Right atrium auricular region (tissue), 2 donors: ENCODE data around the gene NTSR1. TPM values are rescaled to one million over a fixed set of nuclear protein-coding genes. Genes with fewer than 3 reads are reported as not detected.

Experiments used
- DNase-seq: peaks from one replicate; pipeline ENCODE4 v3.0.0-alpha.2; 2019; ENCODE audit warnings: low spot score
- H3K27ac ChIP-seq, 2 donors: fragments of 200-600 bp; sonication (generic); 1 replicate in 1 of 2; 2 replicates in 1 of 2; pipeline ENCODE4 v1.5.1; 2016 to 2019
- H3K27me3 ChIP-seq, 2 donors: fragments of 200-600 bp; sonication (generic); one replicate each; pipeline versions ENCODE4 v1.5.1 to v1.6.0; 2017 to 2019
- H3K36me3 ChIP-seq: fragments of 200-600 bp; sonication (generic); one replicate; pipeline ENCODE4 v1.5.1; 2016
- H3K4me1 ChIP-seq, 2 donors: fragments of 200-600 bp; sonication (generic); one replicate each; pipeline versions ENCODE4 v1.5.1 to v1.6.0; 2017 to 2019
- H3K4me3 ChIP-seq, 2 donors: fragments of 200-600 bp; sonication (generic); 1 replicate in 1 of 2; 2 replicates in 1 of 2; pipeline ENCODE4 v1.5.1; 2017 to 2019; ENCODE audit warnings: mild to moderate bottlenecking in 1 of 2, moderate library complexity in 1 of 2
- H3K9me3 ChIP-seq, 2 donors: fragments of 200-600 bp; sonication (generic); one replicate each; pipeline ENCODE4 v1.5.1; 2019
- total RNA-seq, 2 donors: library from RNA; depleted of rRNA; stranded (reverse); fragments of >200 nt; gene quantifications; one replicate each; pipeline ENCODE4 v1.1.0, GENCODE V29; 2016
- TF ChIP-seq, protein P1 (sequence below), 2 donors: fragments of 200-600 bp; sonication (generic); IDR thresholded peaks; one replicate each; pipeline ENCODE4 v1.5.1; 2019; ENCODE audit warnings: antibody characterized with exemption in 2 of 2

NTSR1 gene
- total RNA-seq, 2 donors from 2014 or later = 0.43 TPM; not detected in 1

GRCh38 chr20:62752181-62752670, 43.6 kb downstream of the NTSR1 start:
- H3K9me3 ChIP-seq = no peaks in the 10 kb centered on the region
- no peak overlapping the region for H3K27ac ChIP-seq
- TF ChIP-seq, protein P1, sequence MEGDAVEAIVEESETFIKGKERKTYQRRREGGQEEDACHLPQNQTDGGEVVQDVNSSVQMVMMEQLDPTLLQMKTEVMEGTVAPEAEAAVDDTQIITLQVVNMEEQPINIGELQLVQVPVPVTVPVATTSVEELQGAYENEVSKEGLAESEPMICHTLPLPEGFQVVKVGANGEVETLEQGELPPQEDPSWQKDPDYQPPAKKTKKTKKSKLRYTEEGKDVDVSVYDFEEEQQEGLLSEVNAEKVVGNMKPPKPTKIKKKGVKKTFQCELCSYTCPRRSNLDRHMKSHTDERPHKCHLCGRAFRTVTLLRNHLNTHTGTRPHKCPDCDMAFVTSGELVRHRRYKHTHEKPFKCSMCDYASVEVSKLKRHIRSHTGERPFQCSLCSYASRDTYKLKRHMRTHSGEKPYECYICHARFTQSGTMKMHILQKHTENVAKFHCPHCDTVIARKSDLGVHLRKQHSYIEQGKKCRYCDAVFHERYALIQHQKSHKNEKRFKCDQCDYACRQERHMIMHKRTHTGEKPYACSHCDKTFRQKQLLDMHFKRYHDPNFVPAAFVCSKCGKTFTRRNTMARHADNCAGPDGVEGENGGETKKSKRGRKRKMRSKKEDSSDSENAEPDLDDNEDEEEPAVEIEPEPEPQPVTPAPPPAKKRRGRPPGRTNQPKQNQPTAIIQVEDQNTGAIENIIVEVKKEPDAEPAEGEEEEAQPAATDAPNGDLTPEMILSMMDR (IDR thresholded peaks at IDR 0.05) = no peak
- H3K36me3 ChIP-seq = no peaks in the 10 kb centered on the region
- H3K4me3 ChIP-seq = no peak overlapping the region
- H3K27me3 ChIP-seq = no peaks in the 10 kb centered on the region
- DNase-seq = no peak
- no peaks in the 10 kb centered on the region for H3K4me1 ChIP-seq

- Histone ChIP-seq H3K36me3 (no peaks in the 10 kb centered on the region), H3K4me1 (no peaks in the 10 kb centered on the region), H3K9me3 (no peaks in the 10 kb centered on the region), H3K27me3 (no peaks in the 10 kb centered on the region), H3K4me3 (no peak overlapping the region), H3K27ac (no peak overlapping the region)
- DNase-seq = no peak
- TF ChIP-seq, protein P1 (IDR thresholded peaks at IDR 0.05) = no peak
These were observed 44.2 kb downstream of the NTSR1 start for GRCh38 chr20:62752671-62753501.

DNA sequence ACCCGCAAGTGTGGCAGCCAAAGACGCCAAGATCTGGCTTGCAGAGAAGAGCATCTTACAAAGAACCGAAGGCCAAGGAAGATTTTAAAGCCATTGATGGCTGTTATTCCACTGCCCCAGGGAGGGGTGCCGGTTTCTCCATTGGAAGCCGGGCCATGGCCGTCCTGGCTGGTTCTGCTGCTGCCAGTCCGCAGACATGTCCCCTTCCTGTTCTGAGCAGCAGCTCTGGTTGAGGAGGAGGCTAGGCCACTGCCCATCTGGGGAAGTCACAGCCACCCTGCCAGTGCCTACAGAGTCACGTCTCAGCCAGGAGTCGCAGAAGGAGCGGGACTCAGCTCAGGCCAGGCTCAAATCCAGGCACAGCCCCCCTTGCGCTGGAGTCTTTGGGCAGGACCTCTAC, 45.0 kb downstream of the NTSR1 start:
- no peaks in the 10 kb centered on the region for H3K4me1 ChIP-seq
- no peaks in the 10 kb centered on the region for H3K27me3 ChIP-seq
- TF ChIP-seq, protein P1 (IDR thresholded peaks at IDR 0.05) = no peak
- no peak overlapping the region for H3K4me3 ChIP-seq
- H3K27ac ChIP-seq = no peak overlapping the region
- no peaks in the 10 kb centered on the region for H3K36me3 ChIP-seq
- no peak for DNase-seq
- no peaks in the 10 kb centered on the region for H3K9me3 ChIP-seq

- Histone ChIP-seq H3K4me1 (no peaks in the 10 kb centered on the region), H3K27me3 (no peaks in the 10 kb centered on the region)
- no peak for DNase-seq
These were observed 45.7 kb downstream of the NTSR1 start for GRCh38 chr20:62754122-62754990.

GRCh38 chr20:62754991-62755356, 46.3 kb downstream of the NTSR1 start:
- H3K9me3 ChIP-seq = no peaks in the 10 kb centered on the region
- no peak overlapping the region for H3K27ac ChIP-seq
- H3K36me3 ChIP-seq = no peaks in the 10 kb centered on the region
- no peaks in the 10 kb centered on the region for H3K27me3 ChIP-seq
- TF ChIP-seq, protein P1 (IDR thresholded peaks at IDR 0.05) = no peak
- no peak for DNase-seq
- H3K4me1 ChIP-seq = no peaks in the 10 kb centered on the region
- H3K4me3 ChIP-seq = no peak overlapping the region

More at GRCh38 chr20:62754122-62754990, 45.7 kb downstream of the NTSR1 start:
- no peaks in the 10 kb centered on the region for H3K9me3 ChIP-seq
- TF ChIP-seq, protein P1 (IDR thresholded peaks at IDR 0.05) = no peak
- H3K27ac ChIP-seq = no peak overlapping the region
- H3K4me3 ChIP-seq = no peak overlapping the region
- no peaks in the 10 kb centered on the region for H3K36me3 ChIP-seq
